Measurements from ENCODE around the gene SMC6.

The SMC6 gene

GRCh38 chr2:17646838-17647701, 106.5 kb downstream of the SMC6 start:
- no peak for DNase-seq

- DNase-seq, result peak; percentile 62
These were observed 107.5 kb downstream of the SMC6 start for GRCh38 chr2:17646081-17646554.

- DNase-seq, result no peak
These were observed 108.5 kb downstream of the SMC6 start for GRCh38 chr2:17644997-17645720.

- peak; percentile 44 for DNase-seq
These were observed 110.5 kb downstream of the SMC6 start for GRCh38 chr2:17643031-17643615.

- no peak for DNase-seq
These were observed 113.2 kb downstream of the SMC6 start for GRCh38 chr2:17640406-17640805.

- no peak for DNase-seq
These were observed 115.3 kb downstream of the SMC6 start for GRCh38 chr2:17638196-17638743.

GRCh38 chr2:17637131-17637906, 116.3 kb downstream of the SMC6 start:
- DNase-seq, result no peak

GRCh38 chr2:17636257-17636656, 117.4 kb downstream of the SMC6 start:
- no peak for DNase-seq

- DNase-seq, result no peak
These were observed 118.6 kb downstream of the SMC6 start for GRCh38 chr2:17634997-17635396.

- no peak for DNase-seq
These were observed 123.5 kb downstream of the SMC6 start for GRCh38 chr2:17630089-17630488.

GRCh38 chr2:17628349-17629261, 125.0 kb downstream of the SMC6 start:
- no peak for DNase-seq

- no peak for DNase-seq
These were observed 126.2 kb downstream of the SMC6 start for GRCh38 chr2:17627434-17627833.

GRCh38 chr2:17626986-17627385, 126.6 kb downstream of the SMC6 start:
- no peak for DNase-seq

GRCh38 chr2:17625446-17625845, 128.2 kb downstream of the SMC6 start:
- DNase-seq, result no peak

- no peak for DNase-seq
These were observed 131.8 kb downstream of the SMC6 start for GRCh38 chr2:17621781-17622180.

GRCh38 chr2:17620841-17621240, 132.8 kb downstream of the SMC6 start:
- DNase-seq, result no peak

GRCh38 chr2:17620280-17620679, 133.3 kb downstream of the SMC6 start:
- DNase-seq, result no peak

- DNase-seq, result no peak
These were observed 135.7 kb downstream of the SMC6 start for GRCh38 chr2:17617955-17618354.

GRCh38 chr2:17617516-17617915, 136.1 kb downstream of the SMC6 start:
- DNase-seq, result no peak

- DNase-seq, result no peak
These were observed 137.2 kb downstream of the SMC6 start for GRCh38 chr2:17616405-17616804.

GRCh38 chr2:17615728-17616351, 137.8 kb downstream of the SMC6 start:
- no peak for DNase-seq

Measured in activated CD4-positive, alpha-beta T cell treated with anti-CD3 and anti-CD28 coated beads for 48 hours (primary cell).